GM12878 (cell line): ENCODE data around the gene RALGAPA1. TPM values are rescaled to one million over a fixed set of nuclear protein-coding genes. Genes with fewer than 3 reads are reported as not detected.

ENCODE experiments used
- ATAC-seq: fragments of 200-7000 bp; cut with Tn5 transposase; 3 replicates; pipeline ENCODE4 v1.9.1; 2020; ENCODE audit warnings: mild to moderate bottlenecking, moderate library complexity
- BruUV-seq: library from RNA; stranded (reverse); fragments of 400-500 nt; replicated peaks from 2 replicates; lab custom pipeline; 2021; lab: Mats Ljungman, UMichigan
- CTCF ChIA-PET: fragments of 300-600 bp; sonication (Branson Sonifier 250); formaldehyde crosslinking; extraction: SDS; loops from one replicate; lab custom pipeline; 2021; ENCODE audit warnings: inconsistent platforms; lab: Yijun Ruan, JAX
- POLR2A ChIA-PET: fragments of 350-600 bp; formaldehyde crosslinking; extraction: SDS; loops from one replicate; lab custom pipeline; 2021; ENCODE audit warnings: inconsistent platforms; lab: Charles Lee
- RAD21 ChIA-PET: fragments of 300-600 bp; sonication (Branson Sonifier 250); formaldehyde crosslinking; loops from one replicate; lab custom pipeline; 2023; ENCODE audit warnings: antibody characterized with exemption; ENCODE audit not compliant: unreplicated experiment; lab: Charles Lee
- SMC1A ChIA-PET: fragments of 300-600 bp; sonication (Branson Sonifier 250); formaldehyde crosslinking; loops from one replicate; lab custom pipeline; 2023; ENCODE audit not compliant: unreplicated experiment, uncharacterized antibody; lab: Charles Lee
- DNase-seq: peaks from one replicate; pipeline ENCODE4 v3.0.0-alpha.2; 2011; ENCODE audit warnings: low read depth, low spot score
- FAIRE-seq: peaks from 3 replicates; lab custom pipeline; 2011; peaks lifted over from hg19 to GRCh38; lab: Jason Lieb, UNC
- H2AFZ ChIP-seq: 2 replicates; pipeline ENCODE4 v1.6.0; 2011; ENCODE audit warnings: low read depth, low read length, control low read depth; ENCODE audit not compliant: control insufficient read depth
- H3K27ac ChIP-seq: 2 replicates; pipeline ENCODE4 v1.5.1; 2011; ENCODE audit warnings: control low read depth; ENCODE audit not compliant: control insufficient read depth, insufficient read depth
- H3K27me3 ChIP-seq, 2 experiments: replicated peaks in 1 of 2; 2 replicates each; pipeline versions ENCODE4 v1.6.0 to v1.6.1; 2011; ENCODE audit warnings: low read length in 1 of 2; ENCODE audit not compliant: control insufficient read depth in 2 of 2, insufficient read depth in 2 of 2
- H3K36me3 ChIP-seq, 2 experiments: 2 replicates each; pipeline ENCODE4 v1.5.1; 2011; ENCODE audit warnings: low read length in 1 of 2; ENCODE audit not compliant: control insufficient read depth in 2 of 2, insufficient read depth in 2 of 2
- H3K4me1 ChIP-seq: 2 replicates; pipeline ENCODE4 v1.6.1; 2011; ENCODE audit warnings: mild to moderate bottlenecking, low read length, moderate library complexity, mixed read lengths; ENCODE audit not compliant: control insufficient read depth, insufficient read depth
- H3K4me2 ChIP-seq: 2 replicates; pipeline ENCODE4 v1.6.0; 2011; ENCODE audit warnings: control low read depth; ENCODE audit not compliant: control insufficient read depth, insufficient read depth
- H3K4me3 ChIP-seq: fragments of 200-600 bp; sonication (generic); 2 replicates; pipeline ENCODE4 v1.5.1; 2016
- H3K79me2 ChIP-seq: 2 replicates; pipeline ENCODE4 v1.6.0; 2011; ENCODE audit warnings: low read length; ENCODE audit not compliant: control insufficient read depth, insufficient read depth
- H3K9ac ChIP-seq: 2 replicates; pipeline ENCODE4 v1.8.0; 2011; ENCODE audit warnings: low read length, control low read depth, mixed read lengths; ENCODE audit not compliant: control insufficient read depth, insufficient read depth
- H3K9me3 ChIP-seq: replicated peaks from 3 replicates; pipeline ENCODE4 v1.5.1; 2011; ENCODE audit warnings: mild to moderate bottlenecking, low read length; ENCODE audit not compliant: control insufficient read depth, insufficient read depth
- H4K20me1 ChIP-seq: 2 replicates; pipeline ENCODE4 v1.6.0; 2011; ENCODE audit not compliant: control insufficient read depth, insufficient read depth
- BRCA1 ChIP-seq: IDR thresholded peaks from 2 replicates; pipeline ENCODE4 v1.6.1; 2011; ENCODE audit warnings: low read depth, low read length, improper control_type of control experiment
- EED ChIP-seq: sonication (generic); IDR thresholded peaks from 2 replicates; pipeline ENCODE4 v1.6.1; 2016; ENCODE audit warnings: antibody characterized with exemption, low read depth
- ETV6 ChIP-seq, 2 experiments: fragments of 450-650 bp in 1 of 2; IDR thresholded peaks in 1 of 2; conservative IDR thresholded peaks in 1 of 2; 2 replicates each; pipeline ENCODE4 v1.6.1; 2014; ENCODE audit warnings: antibody characterized with exemption in 1 of 2, borderline replicate concordance in 1 of 2, low read depth in 1 of 2, mild to moderate bottlenecking in 1 of 2, moderate library complexity in 1 of 2
- IRF3 ChIP-seq: fragments of 450-650 bp; IDR thresholded peaks from 2 replicates; pipeline ENCODE4 v1.6.1; 2014; ENCODE audit warnings: mild to moderate bottlenecking
- MEF2B ChIP-seq: fragments of 450-650 bp; IDR thresholded peaks from 2 replicates; pipeline ENCODE4 v1.6.1; 2018; ENCODE audit warnings: mild to moderate bottlenecking, moderate library complexity; ENCODE audit not compliant: partially characterized antibody, poor library complexity, severe bottlenecking
- PML ChIP-seq: IDR thresholded peaks from 2 replicates; pipeline ENCODE4 v1.6.1; 2012; ENCODE audit warnings: low read length, inconsistent platforms
- POLR2AphosphoS5 ChIP-seq: IDR thresholded peaks from 2 replicates; pipeline ENCODE4 v1.6.1; 2011; ENCODE audit warnings: mild to moderate bottlenecking, low read length, inconsistent platforms
- RAD21 ChIP-seq: IDR thresholded peaks from 2 replicates; pipeline ENCODE4 v1.6.1; 2011; ENCODE audit warnings: mild to moderate bottlenecking, low read depth, low read length, moderate library complexity; ENCODE audit not compliant: insufficient read depth
- REST ChIP-seq: IDR thresholded peaks from 2 replicates; pipeline ENCODE4 v1.6.1; 2012; ENCODE audit warnings: mild to moderate bottlenecking, low read depth, low read length
- SMAD1 ChIP-seq: fragments of 450-650 bp; IDR thresholded peaks from 2 replicates; pipeline ENCODE4 v1.6.1; 2018; ENCODE audit warnings: mild to moderate bottlenecking, low read depth; ENCODE audit not compliant: partially characterized antibody
- SPI1 ChIP-seq: IDR thresholded peaks from 2 replicates; pipeline ENCODE4 v1.6.1; 2011; ENCODE audit warnings: low read depth, mild to moderate bottlenecking, low read length, moderate library complexity, borderline replicate concordance; ENCODE audit not compliant: insufficient read depth
- TARDBP ChIP-seq: IDR thresholded peaks from 2 replicates; pipeline ENCODE4 v1.6.1; 2016; ENCODE audit warnings: borderline replicate concordance
- ZNF622 ChIP-seq: fragments of 450-650 bp; IDR thresholded peaks from 2 replicates; pipeline ENCODE4 v1.6.1; 2017; ENCODE audit warnings: mild to moderate bottlenecking, inconsistent platforms
- WGBS: methylation state at CpG from one replicate; pipeline ENCODE4 v1.1.6; 2016; ENCODE audit warnings: low lambda C conversion rate; ENCODE audit not compliant: insufficient replicate concordance, insufficient coverage; ENCODE audit errors: missing lambda C conversion rate; 5-methylcytosine and 5-hydroxymethylcytosine counted together
- in situ Hi-C: fragments of 300-500 bp; cut with MboI; formaldehyde crosslinking; loops from 9 replicates; pipeline ENCODE4 v1.14.3; 2018; ENCODE audit warnings: mixed read lengths
- intact Hi-C: fragments of 100-400 bp; cut with micrococcal nuclease; formaldehyde crosslinking; loops from one replicate; pipeline ENCODE4 v1.14.2; 2022; ENCODE audit not compliant: unreplicated experiment
- polyA plus RNA-seq, 11 experiments: library from polyadenylated mRNA; depleted of rRNA in 4 of 11; unstranded in 6 of 11; stranded (reverse) in 5 of 11; fragments of >200 nt; fragmentation: Nextera tagmentation in 4 of 11; fragmentation: Illumina TruSeq in 1 of 11; extraction: Ambion mirVana in 4 of 11; extraction: Trizol in 1 of 11; gene quantifications; 1 replicate in 1 of 11; 2 replicates in 10 of 11; pipeline versions ENCODE4 v1.2.1 to v1.2.3, GENCODE V29; 2011 to 2016; ENCODE audit warnings: inconsistent platforms in 2 of 11, missing spikeins in 2 of 11, low read depth in 1 of 11
- total RNA-seq, 4 experiments: library from RNA; depleted of rRNA in 3 of 4; stranded (reverse); fragments of >200 nt in 3 of 4; fragmentation: Illumina TruSeq in 1 of 4; extraction: Trizol in 1 of 4; gene quantifications; 2 replicates each; pipeline versions ENCODE4 v1.2.1 to v1.2.3, GENCODE V29; 2013 to 2021
- TF ChIP-seq, protein P1 (sequence below): IDR thresholded peaks from 2 replicates; pipeline ENCODE4 v1.6.1; 2012; ENCODE audit warnings: low read length, inconsistent platforms
- TF ChIP-seq, protein P2 (sequence below): IDR thresholded peaks from 2 replicates; pipeline ENCODE4 v1.6.1; 2011; ENCODE audit warnings: borderline replicate concordance, low read depth, mild to moderate bottlenecking, moderate library complexity, low read length; ENCODE audit not compliant: insufficient read depth, poor library complexity, severe bottlenecking

RALGAPA1 gene
- total and polyA plus RNA-seq, 10 of the 15 experiments (the other 5 are each of a cell fraction or from before 2014, with no cell fraction given), result 5.6 to 26.7 (median 14.7) TPM

DNA sequence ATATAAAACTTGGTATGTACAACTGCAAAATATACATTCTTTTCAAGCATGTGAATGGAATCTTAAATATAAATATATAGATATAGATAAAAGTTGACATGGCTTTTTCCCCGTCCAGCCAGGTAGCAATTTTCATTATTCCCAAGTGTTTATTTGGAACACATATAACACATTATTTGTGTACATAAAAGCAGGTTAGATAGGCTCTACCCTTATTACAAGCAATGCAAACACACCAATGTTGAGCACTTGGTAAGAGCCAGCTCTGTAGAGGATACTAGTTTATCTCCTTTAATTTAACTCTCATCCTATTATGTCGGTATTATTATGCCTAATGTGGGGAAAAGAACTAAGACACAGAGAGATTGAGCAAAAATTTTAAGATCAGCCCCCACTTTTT is 282.1 kb downstream of the RALGAPA1 start (continued):
- TF ChIP-seq REST, result no peak

DNA sequence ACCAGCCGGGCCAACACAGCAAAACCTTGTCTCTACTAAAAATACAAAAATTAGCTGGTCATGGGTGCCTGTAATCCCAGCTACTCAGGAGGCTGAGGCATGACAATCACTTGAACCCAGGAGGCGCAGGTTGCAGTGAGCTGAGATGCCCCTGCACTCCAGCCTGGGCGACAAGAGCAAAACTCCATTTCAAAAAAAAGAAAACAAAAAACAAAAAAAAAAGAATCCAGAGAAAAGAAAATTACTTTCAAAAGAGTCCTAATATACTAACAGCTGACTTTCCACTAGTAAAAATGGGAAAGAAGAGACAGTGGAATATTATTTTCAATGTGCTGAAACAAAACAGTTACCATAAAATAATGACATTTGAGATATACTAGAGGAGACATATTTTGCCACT is 283.4 kb downstream of the RALGAPA1 start:
- intact Hi-C loops (no loop called here), in situ Hi-C loops (no loop called here)
- no peak overlapping the region for H2AFZ ChIP-seq
- no peak overlapping the region for H3K9ac ChIP-seq
- ATAC-seq (no peak), FAIRE-seq (no peak), DNase-seq (no peak)
- no peaks in the 10 kb centered on the region for H3K4me1 ChIP-seq
- no TSS peak for BruUV-seq
- no peaks in the 10 kb centered on the region for H3K79me2 ChIP-seq
- CTCF ChIA-PET, result no interaction called here
- POLR2A ChIA-PET, result interaction anchor here (0.7 kb wide), 1 partner anchor 8 kb away, joined by 8 read pairs; no protein-coding TSS in a partner anchor
- no peaks in the 10 kb centered on the region for H3K27me3 ChIP-seq
- H3K36me3 ChIP-seq, result no peaks in the 10 kb centered on the region
- no peak overlapping the region for H3K4me2 ChIP-seq
- H4K20me1 ChIP-seq, result no peaks in the 10 kb centered on the region
- H3K27ac ChIP-seq, result no peak overlapping the region
- WGBS, result 48% methylated on average over 3 of the region's 3 CpGs
- SMC1A ChIA-PET, result no interaction called here
- RAD21 ChIA-PET, result no interaction called here
- no peak overlapping the region for H3K4me3 ChIP-seq
- no peaks in the 10 kb centered on the region for H3K9me3 ChIP-seq
- no peak for TF ChIP-seq PML
- no peak for TF ChIP-seq ZNF622
- no peak for TF ChIP-seq TARDBP
- TF ChIP-seq ETV6 (conservative IDR thresholded peaks at IDR 0.05 in 1 of 2, IDR thresholded peaks at IDR 0.05 in 1 of 2; ENCODE audit: borderline replicate concordance in 1 of 2, low read depth in 1 of 2), result no peak
- no peak for TF ChIP-seq BRCA1
- TF ChIP-seq SPI1, result no peak
- no peak for TF ChIP-seq MEF2B
- TF ChIP-seq EED, result no peak
- no peak for TF ChIP-seq RAD21
- no peak for TF ChIP-seq POLR2AphosphoS5
- TF ChIP-seq, protein P1, sequence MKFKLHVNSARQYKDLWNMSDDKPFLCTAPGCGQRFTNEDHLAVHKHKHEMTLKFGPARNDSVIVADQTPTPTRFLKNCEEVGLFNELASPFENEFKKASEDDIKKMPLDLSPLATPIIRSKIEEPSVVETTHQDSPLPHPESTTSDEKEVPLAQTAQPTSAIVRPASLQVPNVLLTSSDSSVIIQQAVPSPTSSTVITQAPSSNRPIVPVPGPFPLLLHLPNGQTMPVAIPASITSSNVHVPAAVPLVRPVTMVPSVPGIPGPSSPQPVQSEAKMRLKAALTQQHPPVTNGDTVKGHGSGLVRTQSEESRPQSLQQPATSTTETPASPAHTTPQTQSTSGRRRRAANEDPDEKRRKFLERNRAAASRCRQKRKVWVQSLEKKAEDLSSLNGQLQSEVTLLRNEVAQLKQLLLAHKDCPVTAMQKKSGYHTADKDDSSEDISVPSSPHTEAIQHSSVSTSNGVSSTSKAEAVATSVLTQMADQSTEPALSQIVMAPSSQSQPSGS, result no peak
- TF ChIP-seq IRF3, result no peak
- TF ChIP-seq, protein P2, sequence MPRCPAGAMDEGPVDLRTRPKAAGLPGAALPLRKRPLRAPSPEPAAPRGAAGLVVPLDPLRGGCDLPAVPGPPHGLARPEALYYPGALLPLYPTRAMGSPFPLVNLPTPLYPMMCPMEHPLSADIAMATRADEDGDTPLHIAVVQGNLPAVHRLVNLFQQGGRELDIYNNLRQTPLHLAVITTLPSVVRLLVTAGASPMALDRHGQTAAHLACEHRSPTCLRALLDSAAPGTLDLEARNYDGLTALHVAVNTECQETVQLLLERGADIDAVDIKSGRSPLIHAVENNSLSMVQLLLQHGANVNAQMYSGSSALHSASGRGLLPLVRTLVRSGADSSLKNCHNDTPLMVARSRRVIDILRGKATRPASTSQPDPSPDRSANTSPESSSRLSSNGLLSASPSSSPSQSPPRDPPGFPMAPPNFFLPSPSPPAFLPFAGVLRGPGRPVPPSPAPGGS, result no peak
- TF ChIP-seq SMAD1, result no peak
